ENCODE data around the gene TMCC1.

DNA sequence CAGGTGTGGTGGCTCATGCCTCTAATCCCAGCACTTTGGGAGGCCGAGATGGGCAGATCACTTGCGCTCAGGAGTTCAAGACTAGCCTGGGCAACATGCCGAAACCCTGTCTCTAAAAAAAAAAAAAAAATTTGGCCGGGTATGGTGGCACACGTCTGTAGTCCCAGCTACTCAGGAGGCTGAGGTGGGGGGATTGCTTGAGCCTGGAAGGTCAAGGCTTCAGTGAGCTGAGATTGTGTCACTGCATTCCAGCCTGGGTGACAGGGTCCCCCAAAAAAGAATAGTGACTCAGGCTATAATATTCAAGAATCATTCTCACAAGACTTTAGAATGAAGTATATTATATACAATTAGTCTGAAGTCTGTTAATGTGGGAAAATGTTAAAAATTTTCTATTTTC lies 216.5 kb downstream of the TMCC1 start:
- no peak for TF ChIP-seq GABPA (IDR thresholded peaks at IDR 0.05 in 1 of 2, conservative IDR thresholded peaks at IDR 0.05 in 1 of 2)
- no peak for TF ChIP-seq CTCF (IDR thresholded peaks at IDR 0.05; ENCODE audit: low read depth, low read length, missing input control)
- TF ChIP-seq TAF1 (conservative IDR thresholded peaks at IDR 0.05), result no peak
- no peak for TF ChIP-seq RXRA (IDR thresholded peaks at IDR 0.05)
- TF ChIP-seq, protein P1, sequence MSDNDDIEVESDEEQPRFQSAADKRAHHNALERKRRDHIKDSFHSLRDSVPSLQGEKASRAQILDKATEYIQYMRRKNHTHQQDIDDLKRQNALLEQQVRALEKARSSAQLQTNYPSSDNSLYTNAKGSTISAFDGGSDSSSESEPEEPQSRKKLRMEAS (IDR thresholded peaks at IDR 0.05), result no peak
- no peak for TF ChIP-seq NR2F2 (IDR thresholded peaks at IDR 0.05)
- no peak for TF ChIP-seq FOXA1 (IDR thresholded peaks at IDR 0.05)
- TF ChIP-seq, protein P2, sequence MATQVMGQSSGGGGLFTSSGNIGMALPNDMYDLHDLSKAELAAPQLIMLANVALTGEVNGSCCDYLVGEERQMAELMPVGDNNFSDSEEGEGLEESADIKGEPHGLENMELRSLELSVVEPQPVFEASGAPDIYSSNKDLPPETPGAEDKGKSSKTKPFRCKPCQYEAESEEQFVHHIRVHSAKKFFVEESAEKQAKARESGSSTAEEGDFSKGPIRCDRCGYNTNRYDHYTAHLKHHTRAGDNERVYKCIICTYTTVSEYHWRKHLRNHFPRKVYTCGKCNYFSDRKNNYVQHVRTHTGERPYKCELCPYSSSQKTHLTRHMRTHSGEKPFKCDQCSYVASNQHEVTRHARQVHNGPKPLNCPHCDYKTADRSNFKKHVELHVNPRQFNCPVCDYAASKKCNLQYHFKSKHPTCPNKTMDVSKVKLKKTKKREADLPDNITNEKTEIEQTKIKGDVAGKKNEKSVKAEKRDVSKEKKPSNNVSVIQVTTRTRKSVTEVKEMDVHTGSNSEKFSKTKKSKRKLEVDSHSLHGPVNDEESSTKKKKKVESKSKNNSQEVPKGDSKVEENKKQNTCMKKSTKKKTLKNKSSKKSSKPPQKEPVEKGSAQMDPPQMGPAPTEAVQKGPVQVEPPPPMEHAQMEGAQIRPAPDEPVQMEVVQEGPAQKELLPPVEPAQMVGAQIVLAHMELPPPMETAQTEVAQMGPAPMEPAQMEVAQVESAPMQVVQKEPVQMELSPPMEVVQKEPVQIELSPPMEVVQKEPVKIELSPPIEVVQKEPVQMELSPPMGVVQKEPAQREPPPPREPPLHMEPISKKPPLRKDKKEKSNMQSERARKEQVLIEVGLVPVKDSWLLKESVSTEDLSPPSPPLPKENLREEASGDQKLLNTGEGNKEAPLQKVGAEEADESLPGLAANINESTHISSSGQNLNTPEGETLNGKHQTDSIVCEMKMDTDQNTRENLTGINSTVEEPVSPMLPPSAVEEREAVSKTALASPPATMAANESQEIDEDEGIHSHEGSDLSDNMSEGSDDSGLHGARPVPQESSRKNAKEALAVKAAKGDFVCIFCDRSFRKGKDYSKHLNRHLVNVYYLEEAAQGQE (IDR thresholded peaks at IDR 0.05), result no peak
- no peak for TF ChIP-seq YY1 (IDR thresholded peaks at IDR 0.05)
- no peak for TF ChIP-seq SP1 (IDR thresholded peaks at IDR 0.05)
- no peak for TF ChIP-seq RAD21 (IDR thresholded peaks at IDR 0.05)
- TF ChIP-seq ATF3 (IDR thresholded peaks at IDR 0.05), result no peak
- TF ChIP-seq JUND (IDR thresholded peaks at IDR 0.05), result no peak
- no peak for TF ChIP-seq EGR1 (IDR thresholded peaks at IDR 0.05; ENCODE audit: low read depth in 2 of 2)

Measured in liver (tissue), 3 donors.